HFF-Myc (cell line): ENCODE results near the gene VMO1.

ENCODE experiments used
- DNase-seq: peaks from one replicate; pipeline ENCODE4 v3.0.0-alpha.2; 2011; ENCODE audit warnings: low read depth; ENCODE audit errors: extremely low read depth
- H3K4me3 ChIP-seq: replicated peaks from 2 replicates; pipeline ENCODE4 v1.5.1; 2011; ENCODE audit warnings: low read depth, mild to moderate bottlenecking, control low read depth, low read length
- TF ChIP-seq, protein P1 (sequence below): IDR thresholded peaks from 2 replicates; pipeline ENCODE4 v1.5.1; 2012; ENCODE audit warnings: mild to moderate bottlenecking, low read depth, low read length, control low read depth; ENCODE audit errors: missing control alignments

The VMO1 gene

DNA sequence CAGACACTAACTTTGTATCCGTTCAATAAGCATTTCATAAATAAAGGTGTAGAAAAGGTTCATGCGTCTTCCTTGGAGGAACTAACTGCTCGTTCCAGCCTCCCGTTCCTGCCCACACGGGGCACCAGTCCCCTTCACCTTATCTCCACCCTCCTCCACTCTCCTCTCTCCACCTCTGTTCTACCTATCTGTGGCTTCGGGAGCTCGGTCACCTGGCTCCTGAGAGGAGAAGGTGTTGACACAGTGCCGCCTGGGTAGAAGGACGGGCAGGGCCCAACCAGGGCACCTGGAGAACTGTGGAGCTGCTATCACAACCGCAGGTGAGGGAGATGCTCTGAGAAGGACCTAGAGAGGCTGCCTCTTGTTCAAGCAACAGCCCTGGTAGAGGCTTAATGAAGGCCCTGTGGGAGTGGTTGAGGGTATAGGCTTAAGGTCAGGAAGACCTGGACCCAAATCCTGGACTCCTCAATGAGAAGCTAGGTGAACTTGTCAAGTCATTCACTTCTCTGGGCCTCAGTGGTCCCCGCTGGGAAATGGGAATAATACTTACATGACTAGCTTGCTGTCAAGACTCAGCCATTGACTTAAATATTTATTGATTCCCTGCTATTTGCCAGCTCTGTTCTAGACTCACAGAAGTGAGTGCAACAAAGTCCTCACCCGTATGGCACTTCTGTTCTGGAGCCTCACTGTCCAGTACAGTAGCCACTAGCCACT, 37.4 kb upstream of the VMO1 start:
- H3K4me3 ChIP-seq: no peak overlapping the region
- DNase-seq: no peak
- TF ChIP-seq, protein P1, sequence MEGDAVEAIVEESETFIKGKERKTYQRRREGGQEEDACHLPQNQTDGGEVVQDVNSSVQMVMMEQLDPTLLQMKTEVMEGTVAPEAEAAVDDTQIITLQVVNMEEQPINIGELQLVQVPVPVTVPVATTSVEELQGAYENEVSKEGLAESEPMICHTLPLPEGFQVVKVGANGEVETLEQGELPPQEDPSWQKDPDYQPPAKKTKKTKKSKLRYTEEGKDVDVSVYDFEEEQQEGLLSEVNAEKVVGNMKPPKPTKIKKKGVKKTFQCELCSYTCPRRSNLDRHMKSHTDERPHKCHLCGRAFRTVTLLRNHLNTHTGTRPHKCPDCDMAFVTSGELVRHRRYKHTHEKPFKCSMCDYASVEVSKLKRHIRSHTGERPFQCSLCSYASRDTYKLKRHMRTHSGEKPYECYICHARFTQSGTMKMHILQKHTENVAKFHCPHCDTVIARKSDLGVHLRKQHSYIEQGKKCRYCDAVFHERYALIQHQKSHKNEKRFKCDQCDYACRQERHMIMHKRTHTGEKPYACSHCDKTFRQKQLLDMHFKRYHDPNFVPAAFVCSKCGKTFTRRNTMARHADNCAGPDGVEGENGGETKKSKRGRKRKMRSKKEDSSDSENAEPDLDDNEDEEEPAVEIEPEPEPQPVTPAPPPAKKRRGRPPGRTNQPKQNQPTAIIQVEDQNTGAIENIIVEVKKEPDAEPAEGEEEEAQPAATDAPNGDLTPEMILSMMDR: no peak

DNA sequence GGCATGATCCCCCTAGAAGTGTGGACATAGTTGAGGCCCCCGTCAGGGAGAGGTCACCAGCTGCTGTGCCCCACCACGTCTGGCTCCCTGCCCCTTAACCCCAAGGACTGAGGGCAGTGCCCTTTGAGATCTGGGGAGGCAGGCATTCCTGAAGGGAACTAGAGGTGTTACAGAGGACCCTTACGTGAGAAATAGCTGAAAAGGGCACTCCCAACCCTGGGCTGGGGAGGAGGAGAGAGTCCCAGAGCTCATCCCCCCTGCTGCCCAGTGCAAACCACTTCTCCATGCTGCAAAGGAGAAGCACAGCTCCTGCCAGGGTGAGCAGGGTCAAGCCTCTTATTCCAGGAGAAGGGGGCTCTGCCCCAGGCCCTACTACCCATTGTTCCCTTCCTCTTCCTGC, 36.7 kb upstream of the VMO1 start:
- TF ChIP-seq, protein P1: no peak
- H3K4me3 ChIP-seq: no peak overlapping the region
- DNase-seq: no peak

DNA sequence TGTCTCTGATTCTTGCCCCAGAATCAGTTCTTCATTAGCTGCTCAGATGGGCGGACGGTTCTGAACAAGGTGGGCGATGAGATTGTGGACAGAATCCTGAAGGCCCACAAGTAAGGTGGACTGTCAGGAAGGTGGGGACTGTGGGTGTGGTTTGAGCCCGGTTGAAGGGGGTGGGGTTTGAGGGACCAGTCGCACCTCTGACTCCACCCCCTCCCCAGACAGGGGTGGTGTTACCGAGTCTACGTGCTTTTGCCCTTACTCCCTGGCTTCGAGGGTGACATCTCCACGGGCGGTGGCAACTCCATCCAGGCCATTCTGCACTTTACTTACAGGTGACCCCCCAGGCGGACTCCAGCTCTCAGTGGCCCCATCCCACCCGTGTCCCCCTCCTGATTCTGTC, 32.1 kb upstream of the VMO1 start:
- no peak overlapping the region for H3K4me3 ChIP-seq
- no peak for DNase-seq
- TF ChIP-seq, protein P1: no peak

DNA sequence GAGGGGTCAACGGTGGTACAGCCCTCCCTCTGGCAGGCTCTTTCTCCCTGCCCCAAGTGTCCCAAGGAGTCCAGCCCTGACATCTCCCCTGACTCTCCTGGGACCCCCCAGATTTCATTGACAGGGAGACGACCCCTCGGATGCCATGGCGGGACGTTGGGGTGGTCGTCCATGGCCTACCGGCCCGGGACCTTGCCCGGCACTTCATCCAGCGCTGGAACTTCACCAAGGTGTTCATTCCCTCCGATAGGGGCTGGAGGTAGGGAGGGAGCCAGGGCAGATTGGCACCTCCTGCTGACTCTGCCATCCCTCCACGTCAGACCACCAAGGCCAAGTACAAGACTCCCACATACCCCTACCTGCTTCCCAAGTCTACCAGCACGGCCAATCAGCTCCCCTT, 30.7 kb upstream of the VMO1 start:
- TF ChIP-seq, protein P1: no peak
- H3K4me3 ChIP-seq: no peak overlapping the region
- DNase-seq: no peak

DNA sequence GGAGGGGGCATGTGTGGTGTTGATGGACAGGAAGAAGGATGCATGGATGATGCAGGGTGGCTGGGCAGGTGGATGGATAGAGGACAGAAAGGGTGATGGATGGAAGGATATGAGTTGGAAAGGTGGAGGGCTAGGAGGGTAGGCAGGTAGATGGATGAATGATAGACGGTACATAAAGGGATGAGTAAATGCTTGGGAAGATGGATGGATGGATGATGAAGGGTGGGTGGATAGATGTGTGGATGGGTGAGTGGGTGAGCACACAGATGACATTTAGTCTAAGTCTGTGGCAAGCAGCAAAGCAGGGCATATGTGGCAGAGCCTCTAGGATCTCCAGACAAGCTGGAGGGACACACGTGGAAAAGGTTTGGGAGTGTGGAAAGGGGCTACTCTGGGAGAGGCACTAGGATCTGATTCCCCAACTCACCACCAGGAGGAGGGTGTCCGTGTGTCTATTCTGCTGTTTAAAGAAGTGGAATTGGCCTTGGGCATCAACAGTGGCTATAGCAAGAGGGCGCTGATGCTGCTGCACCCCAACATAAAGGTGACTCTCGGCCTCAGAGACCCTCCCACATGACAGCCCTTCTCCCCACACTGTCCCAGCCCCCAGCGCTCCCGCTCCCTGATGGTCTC, 29.0 kb upstream of the VMO1 start:
- no peak overlapping the region for H3K4me3 ChIP-seq
- no peak for DNase-seq
- TF ChIP-seq, protein P1: peak; percentile 7

DNA sequence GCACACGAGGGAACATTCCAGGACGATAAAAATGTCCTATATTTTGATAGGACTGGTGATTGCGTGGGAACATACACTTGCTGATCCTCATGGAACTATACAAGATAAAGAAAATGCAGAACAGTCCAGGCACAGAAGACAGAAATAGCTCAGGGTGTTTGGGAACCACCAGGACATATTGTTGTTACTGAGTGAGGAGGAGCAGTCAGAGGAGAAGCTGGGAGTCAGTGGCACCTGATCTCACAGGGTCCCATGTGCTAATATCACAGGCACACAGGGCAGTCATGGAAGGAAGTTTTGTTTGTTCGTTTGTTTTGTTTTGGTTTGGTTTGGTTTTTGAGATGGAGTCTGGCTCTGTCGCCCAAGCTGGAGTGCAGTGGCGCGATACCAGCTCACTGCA, 26.5 kb upstream of the VMO1 start:
- DNase-seq: no peak
- no peak overlapping the region for H3K4me3 ChIP-seq
- TF ChIP-seq, protein P1: no peak
